HFF-Myc (cell line): ENCODE data around the gene MAPK12.

ENCODE experiments used
- DNase-seq: peaks from one replicate; pipeline ENCODE4 v3.0.0-alpha.2; 2011; ENCODE audit warnings: low read depth; ENCODE audit errors: extremely low read depth
- H3K4me3 ChIP-seq: replicated peaks from 2 replicates; pipeline ENCODE4 v1.5.1; 2011; ENCODE audit warnings: low read depth, mild to moderate bottlenecking, control low read depth, low read length
- CTCF ChIP-seq: IDR thresholded peaks from 2 replicates; pipeline ENCODE4 v1.5.1; 2012; ENCODE audit warnings: mild to moderate bottlenecking, low read depth, low read length, control low read depth; ENCODE audit errors: missing control alignments

MAPK12 gene

GRCh38 chr22:50261615-50262459 lies at the start of gene MAPK12:
MAPK12 (minus strand) TSS chr22:50261683; CDS start chr22:50261509, 174 bp downstream.
- peak within 1 kb of the TSS; percentile 62 for H3K4me3 ChIP-seq
- no peak for DNase-seq
- TF ChIP-seq CTCF = no peak

- no peak for DNase-seq
- no peak for TF ChIP-seq CTCF
Measured at GRCh38 chr22:50310949-50311444, 49.5 kb upstream of the MAPK12 start.

GRCh38 chr22:50310031-50310722 lies 48.7 kb upstream of the MAPK12 start:
- no peak for TF ChIP-seq CTCF
- no peak for DNase-seq
- no peak overlapping the region for H3K4me3 ChIP-seq

More at GRCh38 chr22:50310949-50311444, 49.5 kb upstream of the MAPK12 start:
- no peak overlapping the region for H3K4me3 ChIP-seq

- no peak overlapping the region for H3K4me3 ChIP-seq
- no peak for DNase-seq
- no peak for TF ChIP-seq CTCF
Measured at GRCh38 chr22:50309601-50309991, 48.1 kb upstream of the MAPK12 start.

GRCh38 chr22:50308986-50309600 lies 47.6 kb upstream of the MAPK12 start:
- TF ChIP-seq CTCF = no peak
- DNase-seq = no peak
- no peak overlapping the region for H3K4me3 ChIP-seq

GRCh38 chr22:50308597-50308935 lies 47.1 kb upstream of the MAPK12 start:
- no peak for DNase-seq
- H3K4me3 ChIP-seq = no peak overlapping the region

More at GRCh38 chr22:50308597-50308935, 47.1 kb upstream of the MAPK12 start:
- TF ChIP-seq CTCF = no peak
